Measurements from ENCODE around the gene DNAJB6.

- no peak for TF ChIP-seq CTCF (IDR thresholded peaks at IDR 0.05; ENCODE audit: low read depth, low read length)
- TF ChIP-seq EZH2phosphoT487 (IDR thresholded peaks at IDR 0.05; ENCODE audit: low read depth) = no peak
These were observed 106.4 kb downstream of the DNAJB6 start for GRCh38 chr7:157442993-157443831.
